ENCODE data around the gene AGMO. TPM values are rescaled to one million over a fixed set of nuclear protein-coding genes. Genes with fewer than 3 reads are reported as not detected.

The AGMO gene
- total RNA-seq, 1 experiment from 2014 or later, result not detected

- POLR2A ChIA-PET, result no interaction called here
- H3K4me3 ChIP-seq (replicated peaks in 1 of 2; ENCODE audit: low read depth in 1 of 2, low read length in 2 of 2), result no peak overlapping the region
- H3K27ac ChIP-seq (ENCODE audit: low read depth, low read length), result no peak overlapping the region
- H3K9ac ChIP-seq (ENCODE audit: low read length), result no peak overlapping the region
- no peaks in the 10 kb centered on the region for H3K36me3 ChIP-seq (ENCODE audit: control insufficient read depth in 1 of 2, insufficient read depth in 2 of 2, low read length in 2 of 2)
- no TSS peak for BruUV-seq (replicated peaks)
- TF ChIP-seq, protein P1, sequence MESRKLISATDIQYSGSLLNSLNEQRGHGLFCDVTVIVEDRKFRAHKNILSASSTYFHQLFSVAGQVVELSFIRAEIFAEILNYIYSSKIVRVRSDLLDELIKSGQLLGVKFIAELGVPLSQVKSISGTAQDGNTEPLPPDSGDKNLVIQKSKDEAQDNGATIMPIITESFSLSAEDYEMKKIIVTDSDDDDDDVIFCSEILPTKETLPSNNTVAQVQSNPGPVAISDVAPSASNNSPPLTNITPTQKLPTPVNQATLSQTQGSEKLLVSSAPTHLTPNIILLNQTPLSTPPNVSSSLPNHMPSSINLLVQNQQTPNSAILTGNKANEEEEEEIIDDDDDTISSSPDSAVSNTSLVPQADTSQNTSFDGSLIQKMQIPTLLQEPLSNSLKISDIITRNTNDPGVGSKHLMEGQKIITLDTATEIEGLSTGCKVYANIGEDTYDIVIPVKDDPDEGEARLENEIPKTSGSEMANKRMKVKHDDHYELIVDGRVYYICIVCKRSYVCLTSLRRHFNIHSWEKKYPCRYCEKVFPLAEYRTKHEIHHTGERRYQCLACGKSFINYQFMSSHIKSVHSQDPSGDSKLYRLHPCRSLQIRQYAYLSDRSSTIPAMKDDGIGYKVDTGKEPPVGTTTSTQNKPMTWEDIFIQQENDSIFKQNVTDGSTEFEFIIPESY (IDR thresholded peaks at IDR 0.05; ENCODE audit: extremely low read depth, insufficient replicate concordance, low read length), result no peak
- TF ChIP-seq ZFX (IDR thresholded peaks at IDR 0.05) (no peak), YY1 (IDR thresholded peaks at IDR 0.05; ENCODE audit: extremely low read depth, insufficient replicate concordance, low read depth, low read length) (no peak), POLR2A (IDR thresholded peaks at IDR 0.05; ENCODE audit: borderline replicate concordance, extremely low read depth, insufficient read depth, insufficient read length) (no peak), CTCF (IDR thresholded peaks at IDR 0.05 in 2 of 3, conservative IDR thresholded peaks at IDR 0.05 in 1 of 3; ENCODE audit: borderline replicate concordance in 1 of 3, insufficient read depth in 1 of 3, low read depth in 2 of 3, low read length in 2 of 3) (no peak), SP1 (IDR thresholded peaks at IDR 0.05; ENCODE audit: low read depth) (no peak), TCF7L2 (IDR thresholded peaks at IDR 0.05; ENCODE audit: borderline replicate concordance, extremely low read depth, insufficient read depth, insufficient read length) (no peak), EGR1 (IDR thresholded peaks at IDR 0.05; ENCODE audit: low read depth) (no peak)
- TF ChIP-seq, protein P2, sequence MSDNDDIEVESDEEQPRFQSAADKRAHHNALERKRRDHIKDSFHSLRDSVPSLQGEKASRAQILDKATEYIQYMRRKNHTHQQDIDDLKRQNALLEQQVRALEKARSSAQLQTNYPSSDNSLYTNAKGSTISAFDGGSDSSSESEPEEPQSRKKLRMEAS (IDR thresholded peaks at IDR 0.05), result no peak
- ATAC-seq (no peak), DNase-seq (ENCODE audit: low read depth, low spot score) (no peak)
- intact Hi-C loops (cut with micrococcal nuclease), result no loop called here
- H3K9me3 ChIP-seq (ENCODE audit: control insufficient read depth in 1 of 2, insufficient read depth in 1 of 2, low read depth in 1 of 2, low read length in 2 of 2), result no peaks in the 10 kb centered on the region
- H3K27me3 ChIP-seq (ENCODE audit: insufficient read depth, low read length), result no peaks in the 10 kb centered on the region
- CTCF ChIA-PET, result no interaction called here
- no peak overlapping the region for H2AFZ ChIP-seq (ENCODE audit: low read depth, low read length, poor library complexity, severe bottlenecking)
- RAD21 ChIA-PET (ENCODE audit: low non-redundant PET in 1 of 2, low total read pairs in 2 of 2, uncharacterized antibody in 2 of 2, unreplicated experiment in 2 of 2), result no interaction called here
- no peaks in the 10 kb centered on the region for H3K79me2 ChIP-seq (ENCODE audit: insufficient read depth, low read length)
- H3K4me2 ChIP-seq (ENCODE audit: low read length), result no peak overlapping the region
- no peaks in the 10 kb centered on the region for H4K20me1 ChIP-seq (ENCODE audit: insufficient read depth)
- no peaks in the 10 kb centered on the region for H3K4me1 ChIP-seq (ENCODE audit: control insufficient read depth in 1 of 2, insufficient read depth in 2 of 2, low read length in 2 of 2)
- H3K9me2 ChIP-seq (ENCODE audit: insufficient read depth), result peaks cover 2% of the 10 kb centered on the region; the same call in 1 of the 2 replicates
Measured at GRCh38 chr7:15402436-15403136, 159.2 kb downstream of the AGMO start.
